ENCODE measurements around the gene CPSF3. TPM values are rescaled to one million over a fixed set of nuclear protein-coding genes. Genes with fewer than 3 reads are reported as not detected.

Gene CPSF3
- total RNA-seq, 5 donors from 2014 or later (not counting 1 experiment from before 2014, with no cell fraction given) = 16.0 to 25.1 (median 21.3) TPM

DNA sequence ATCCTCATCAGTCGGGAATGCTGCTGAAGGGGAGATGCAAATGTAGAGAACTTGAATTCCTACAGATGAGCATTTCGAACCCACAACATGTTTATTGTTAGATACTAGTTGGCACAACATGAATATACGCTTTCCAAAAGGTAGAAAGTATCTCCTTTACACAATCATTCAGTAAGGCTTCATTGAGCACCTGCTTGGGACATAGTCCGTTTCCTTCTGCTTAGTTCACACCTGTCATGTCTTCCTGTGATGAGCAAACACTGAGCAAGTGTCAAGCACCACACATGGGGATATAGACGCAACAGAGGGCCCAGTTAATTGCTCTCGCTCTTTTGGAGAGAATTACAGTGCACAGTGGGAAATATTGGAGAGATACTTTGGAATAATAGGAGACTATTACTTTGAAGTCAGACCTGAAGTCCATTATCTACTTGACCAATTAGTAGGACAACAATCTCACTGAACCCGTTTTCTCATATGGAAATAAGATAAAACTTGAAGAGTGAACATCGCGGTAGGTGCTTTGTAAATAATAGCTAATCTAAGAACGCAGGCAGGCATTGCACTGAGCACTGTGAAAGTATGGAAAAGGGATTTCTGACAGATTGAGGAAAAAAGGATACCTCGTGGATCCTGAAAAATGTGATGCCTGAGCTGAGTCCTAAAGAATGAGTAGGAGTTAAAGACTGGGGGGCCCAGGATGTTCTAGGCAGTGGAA lies 1.2 kb downstream of the CPSF3 start:
- no peak for ATAC-seq (replicated peaks in 1 of 4)
- ChIA-PET POLR2A (interaction anchor here (0.6 to 0.7 kb wide), 2 partner anchors 10 to 21 kb away, joined by 3 to 6 read pairs; no protein-coding TSS in a partner anchor), CTCF (interaction anchor here in 1 of 2 donors (0.9 kb wide), 1 partner anchor 421 kb away, joined by 4 read pairs; the partner anchor contains the start of gene MBOAT2)
- Mint-ChIP-seq H3K9me3 (no peaks in the 10 kb centered on the region), H3K36me3 (peaks cover 11% of the 10 kb centered on the region), H3K27me3 (no peaks in the 10 kb centered on the region), H3K4me3 (no peak overlapping the region), H3K27ac (peak overlapping the region; percentile 93), H3K4me1 (peaks cover 25 to 29% (median 26%) of the 10 kb centered on the region in 3 donors)
- Histone ChIP-seq H3K27me3 (replicated peaks in 1 of 2; ENCODE audit: control insufficient read depth in 2 of 2, extremely low read depth in 1 of 2, insufficient read depth in 2 of 2, low read length in 1 of 2) (no peaks in the 10 kb centered on the region), H3K4me3 (ENCODE audit: control insufficient read depth in 1 of 2, extremely low read depth in 1 of 2, low read length in 1 of 2) (peak overlapping the region; percentile 88 to 95), H3K36me3 (ENCODE audit: control insufficient read depth in 2 of 2, extremely low read depth in 1 of 2, insufficient read depth in 1 of 2, low read length in 1 of 2) (peaks cover 0 to 7% of the 10 kb centered on the region in 2 donors), H3K4me1 (ENCODE audit: control insufficient read depth in 1 of 2, extremely low read depth in 1 of 2, insufficient read depth in 2 of 2, low read length in 2 of 2) (peaks cover 10 to 30% of the 10 kb centered on the region in 2 experiments), H3K9me3 (no peaks in the 10 kb centered on the region), H3K27ac (ENCODE audit: low read length) (peak overlapping the region; percentile 81)
- WGBS (ENCODE audit: insufficient coverage) = 79% methylated on average over 6 of the region's 11 CpGs
- DNase-seq = no peak

DNA sequence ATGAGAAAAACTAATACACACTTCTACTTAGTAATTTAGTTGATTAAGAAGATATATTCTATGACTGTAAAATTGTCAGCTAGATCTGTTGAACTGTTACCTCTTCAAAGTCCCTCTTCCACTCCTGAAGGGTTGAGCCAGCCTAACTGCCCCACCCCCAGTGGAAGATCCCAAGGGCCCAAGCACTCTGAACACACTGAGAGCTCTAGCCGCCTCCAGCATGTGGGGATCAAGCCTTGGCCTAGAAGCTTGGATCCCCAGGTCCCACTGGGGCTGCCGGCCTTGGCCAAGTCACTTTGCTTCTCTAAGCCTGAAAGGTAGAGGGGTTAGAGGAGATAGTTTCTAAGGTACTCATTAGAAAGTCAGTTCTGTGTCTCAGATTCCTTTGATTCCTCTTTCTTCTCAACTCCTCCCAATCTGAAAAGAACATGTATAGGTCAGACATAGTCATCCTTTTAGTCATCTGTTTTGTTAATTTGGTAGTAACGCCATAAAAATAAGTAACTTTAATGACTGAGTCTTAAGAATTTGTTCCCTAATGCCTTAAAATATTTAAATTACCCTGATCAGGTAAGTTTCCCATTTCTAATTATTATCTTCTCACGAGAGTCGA lies 5.6 kb downstream of the CPSF3 start:
- H3K4me1 ChIP-seq (ENCODE audit: control insufficient read depth in 1 of 2, extremely low read depth in 1 of 2, insufficient read depth in 2 of 2, low read length in 2 of 2) = peaks cover 7 to 10% of the 10 kb centered on the region in 2 experiments
- Mint-ChIP-seq H3K9me3 (no peaks in the 10 kb centered on the region), H3K27ac (no peak overlapping the region), H3K27me3 (no peaks in the 10 kb centered on the region), H3K4me1 (peaks cover 0 to 2% (median 2%) of the 10 kb centered on the region in 3 donors), H3K4me3 (no peak overlapping the region), H3K36me3 (peaks cover 40% of the 10 kb centered on the region)
- POLR2A ChIA-PET = no interaction called here
- WGBS (ENCODE audit: insufficient coverage) = no CpG with 5 or more reads among the region's 5 CpGs
- ATAC-seq (replicated peaks in 1 of 4) (no peak), DNase-seq (no peak)
- CTCF ChIA-PET = no interaction called here
- H3K4me3 ChIP-seq (ENCODE audit: control insufficient read depth in 1 of 2, extremely low read depth in 1 of 2, low read length in 1 of 2) = no peak overlapping the region
- H3K36me3 ChIP-seq (ENCODE audit: control insufficient read depth in 2 of 2, extremely low read depth in 1 of 2, insufficient read depth in 1 of 2, low read length in 1 of 2) = peaks cover 1 to 38% of the 10 kb centered on the region in 2 donors
- H3K9me3 ChIP-seq = no peaks in the 10 kb centered on the region
- H3K27me3 ChIP-seq (replicated peaks in 1 of 2; ENCODE audit: control insufficient read depth in 2 of 2, extremely low read depth in 1 of 2, insufficient read depth in 2 of 2, low read length in 1 of 2) = no peaks in the 10 kb centered on the region
- H3K27ac ChIP-seq (ENCODE audit: low read length) = no peak overlapping the region

DNA sequence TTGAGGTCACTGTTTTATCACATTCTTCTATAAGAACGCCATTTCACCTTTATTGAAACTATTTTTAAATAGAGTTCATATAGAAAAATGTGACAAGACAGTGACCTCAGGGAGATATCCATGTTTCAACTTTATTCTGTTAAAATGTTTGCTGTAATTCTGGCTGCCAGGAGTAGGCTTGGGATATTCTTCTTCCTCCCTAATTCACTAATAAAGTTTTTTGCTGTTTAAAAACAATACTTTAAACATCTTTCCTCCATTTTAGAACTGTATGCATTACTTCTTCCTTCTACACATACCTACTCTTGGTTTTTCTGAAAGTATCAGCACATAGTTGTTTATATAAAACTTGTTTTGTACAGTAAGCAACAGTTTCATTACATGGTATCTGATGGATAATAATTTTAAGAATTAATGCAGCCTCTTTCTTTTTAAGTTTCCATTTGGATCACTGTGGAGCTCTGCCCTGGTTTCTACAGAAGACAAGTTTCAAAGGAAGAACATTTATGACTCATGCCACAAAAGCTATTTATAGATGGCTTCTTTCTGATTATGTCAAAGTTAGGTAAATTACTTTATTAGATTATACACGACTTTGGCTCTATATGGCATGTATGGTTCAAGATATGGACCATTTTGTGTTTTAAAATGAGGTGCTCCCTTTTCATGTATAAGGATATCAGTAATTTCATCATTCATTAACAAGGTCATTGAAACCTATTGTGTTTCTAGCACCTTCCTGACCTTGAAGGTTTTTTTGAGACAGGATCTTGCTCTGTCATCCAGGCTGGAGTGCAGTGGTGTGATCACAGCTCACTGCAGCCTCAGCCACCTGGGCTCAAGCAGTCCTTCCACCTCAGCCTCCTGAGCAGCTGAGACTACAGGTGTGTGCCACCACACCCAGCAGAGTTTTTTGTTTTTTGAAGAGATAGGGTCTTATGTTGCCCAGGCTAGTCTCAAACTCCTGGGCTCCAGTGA lies 7.2 kb downstream of the CPSF3 start:
- ChIA-PET POLR2A (no interaction called here), CTCF (no interaction called here)
- Mint-ChIP-seq H3K27ac (no peak overlapping the region), H3K27me3 (no peaks in the 10 kb centered on the region), H3K4me1 (peaks cover 0 to 2% (median 2%) of the 10 kb centered on the region in 3 donors), H3K4me3 (no peak overlapping the region), H3K9me3 (no peaks in the 10 kb centered on the region), H3K36me3 (peaks cover 50% of the 10 kb centered on the region)
- DNase-seq = no peak
- peaks cover 3 to 43% of the 10 kb centered on the region in 2 donors for H3K36me3 ChIP-seq (ENCODE audit: control insufficient read depth in 2 of 2, extremely low read depth in 1 of 2, insufficient read depth in 1 of 2, low read length in 1 of 2)
- WGBS (ENCODE audit: insufficient coverage) = no CpG with 5 or more reads among the region's 2 CpGs
- no peak overlapping the region for H3K4me3 ChIP-seq (ENCODE audit: control insufficient read depth in 1 of 2, extremely low read depth in 1 of 2, low read length in 1 of 2)
- H3K4me1 ChIP-seq (ENCODE audit: control insufficient read depth in 1 of 2, extremely low read depth in 1 of 2, insufficient read depth in 2 of 2, low read length in 2 of 2) = no peaks in the 10 kb centered on the region
- ATAC-seq (replicated peaks in 1 of 4) = no peak
- H3K27ac ChIP-seq (ENCODE audit: low read length) = no peak overlapping the region
- H3K27me3 ChIP-seq (replicated peaks in 1 of 2; ENCODE audit: control insufficient read depth in 2 of 2, extremely low read depth in 1 of 2, insufficient read depth in 2 of 2, low read length in 1 of 2) = no peaks in the 10 kb centered on the region
- no peaks in the 10 kb centered on the region for H3K9me3 ChIP-seq

DNA sequence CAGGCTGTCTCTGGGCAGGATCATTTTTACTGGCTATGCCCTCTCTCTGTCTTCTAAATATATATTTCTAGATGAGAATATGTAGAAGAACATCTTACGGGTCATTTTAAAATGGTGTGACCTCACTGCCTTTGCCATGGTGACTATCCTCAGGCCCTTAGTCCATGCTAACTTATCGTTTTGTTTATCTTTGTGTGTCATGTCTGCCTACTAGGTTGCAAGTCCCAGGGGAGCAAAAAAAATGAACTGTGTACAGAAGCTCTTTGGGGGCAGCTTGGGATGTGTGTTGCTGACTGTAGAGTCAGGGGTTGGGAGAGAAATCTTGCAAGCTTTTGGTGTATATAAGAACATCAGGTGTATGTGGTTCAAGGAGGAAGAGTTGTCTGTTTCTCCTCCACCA lies 11.0 kb downstream of the CPSF3 start:
- Histone ChIP-seq H3K27ac (ENCODE audit: low read length) (no peak overlapping the region), H3K4me1 (ENCODE audit: control insufficient read depth in 1 of 2, extremely low read depth in 1 of 2, insufficient read depth in 2 of 2, low read length in 2 of 2) (no peaks in the 10 kb centered on the region), H3K27me3 (replicated peaks in 1 of 2; ENCODE audit: control insufficient read depth in 2 of 2, extremely low read depth in 1 of 2, insufficient read depth in 2 of 2, low read length in 1 of 2) (no peaks in the 10 kb centered on the region), H3K4me3 (ENCODE audit: control insufficient read depth in 1 of 2, extremely low read depth in 1 of 2, low read length in 1 of 2) (no peak overlapping the region), H3K36me3 (ENCODE audit: control insufficient read depth in 2 of 2, extremely low read depth in 1 of 2, insufficient read depth in 1 of 2, low read length in 1 of 2) (peaks cover 19 to 59% of the 10 kb centered on the region in 2 donors), H3K9me3 (no peaks in the 10 kb centered on the region)
- Mint-ChIP-seq H3K4me3 (no peak overlapping the region), H3K36me3 (peaks cover 63% of the 10 kb centered on the region), H3K27ac (no peak overlapping the region), H3K27me3 (no peaks in the 10 kb centered on the region), H3K9me3 (no peaks in the 10 kb centered on the region), H3K4me1 (no peaks in the 10 kb centered on the region)
- ATAC-seq (replicated peaks in 1 of 4) = no peak
- 100% methylated on average over 2 of the region's 2 CpGs for WGBS (ENCODE audit: insufficient coverage)
- DNase-seq = no peak
- POLR2A ChIA-PET = interaction anchor here in 1 of 2 donors (0.6 to 0.7 kb wide), 2 partner anchors 9 to 10 kb away, joined by 3 to 6 read pairs; no protein-coding TSS in a partner anchor
- CTCF ChIA-PET = no interaction called here

DNA sequence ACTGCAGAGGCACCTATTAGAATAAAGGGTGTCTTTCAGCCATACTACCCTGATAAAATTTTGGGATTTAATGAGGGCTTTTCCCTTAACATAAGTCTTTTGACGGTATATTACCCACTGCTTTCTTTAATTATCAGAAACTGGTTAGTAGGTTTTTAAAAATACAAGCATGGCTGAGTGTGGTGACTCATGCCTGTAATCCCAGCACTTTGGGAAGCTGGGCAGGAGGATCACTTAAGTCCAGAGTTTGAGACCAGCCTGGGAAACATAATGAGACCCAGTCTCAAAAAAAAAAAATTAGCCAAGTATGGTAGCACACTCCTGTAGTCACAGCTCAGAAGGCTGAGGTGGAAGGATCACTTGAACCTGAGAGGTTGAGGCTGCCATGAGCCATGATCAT lies 16.1 kb downstream of the CPSF3 start:
- DNase-seq (no peak), ATAC-seq (replicated peaks in 1 of 4) (no peak)
- H3K36me3 Mint-ChIP-seq = peaks cover 47% of the 10 kb centered on the region
- POLR2A ChIA-PET = no interaction called here
- no peak overlapping the region for H3K4me3 ChIP-seq (ENCODE audit: control insufficient read depth in 1 of 2, extremely low read depth in 1 of 2, low read length in 1 of 2)
- no peaks in the 10 kb centered on the region for H3K27me3 Mint-ChIP-seq
- no CpG with 5 or more reads among the region's 1 CpG for WGBS (ENCODE audit: insufficient coverage)
- H3K36me3 ChIP-seq (ENCODE audit: control insufficient read depth in 2 of 2, extremely low read depth in 1 of 2, insufficient read depth in 1 of 2, low read length in 1 of 2) = peaks cover 15 to 48% of the 10 kb centered on the region in 2 donors
- no peak overlapping the region for H3K27ac ChIP-seq (ENCODE audit: low read length)
- H3K9me3 ChIP-seq = no peaks in the 10 kb centered on the region
- H3K27ac Mint-ChIP-seq = no peak overlapping the region
- H3K9me3 Mint-ChIP-seq = no peaks in the 10 kb centered on the region
- H3K4me1 ChIP-seq (ENCODE audit: control insufficient read depth in 1 of 2, extremely low read depth in 1 of 2, insufficient read depth in 2 of 2, low read length in 2 of 2) = no peaks in the 10 kb centered on the region
- H3K4me3 Mint-ChIP-seq = no peak overlapping the region
- peaks cover 0 to 2% (median 0%) of the 10 kb centered on the region in 3 donors for H3K4me1 Mint-ChIP-seq
- CTCF ChIA-PET = no interaction called here
- H3K27me3 ChIP-seq (replicated peaks in 1 of 2; ENCODE audit: control insufficient read depth in 2 of 2, extremely low read depth in 1 of 2, insufficient read depth in 2 of 2, low read length in 1 of 2) = no peaks in the 10 kb centered on the region

DNA sequence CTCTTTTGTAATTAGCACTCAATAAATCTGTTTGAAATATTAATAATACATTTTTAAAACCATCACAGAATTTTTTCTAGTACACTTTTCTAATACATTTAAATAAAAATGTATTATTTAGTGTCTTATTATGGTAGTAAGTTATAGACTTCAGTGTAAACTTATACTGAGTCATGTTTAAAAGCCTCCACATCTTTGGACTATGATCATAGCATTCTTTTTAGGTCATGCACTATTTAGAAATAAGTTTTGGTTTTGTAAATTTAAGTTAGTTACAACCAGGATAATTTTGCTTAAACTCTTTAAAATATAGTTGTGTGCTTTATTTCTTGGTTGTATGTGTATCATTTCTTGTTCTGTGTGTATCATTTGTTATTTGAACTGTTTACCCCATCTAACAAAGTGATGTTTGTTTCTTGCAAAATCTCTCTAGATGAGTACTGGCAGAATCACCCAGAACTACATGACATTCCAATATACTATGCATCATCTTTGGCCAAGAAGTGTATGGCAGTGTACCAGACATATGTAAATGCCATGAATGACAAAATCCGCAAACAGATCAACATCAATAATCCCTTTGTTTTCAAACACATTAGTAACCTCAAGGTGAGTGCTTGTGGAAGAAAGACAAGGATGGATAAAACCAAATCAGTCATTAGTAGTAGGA lies 16.7 kb downstream of the CPSF3 start:
- Mint-ChIP-seq H3K4me1 (peaks cover 0 to 6% (median 0%) of the 10 kb centered on the region in 3 donors), H3K4me3 (no peak overlapping the region), H3K27me3 (no peaks in the 10 kb centered on the region), H3K27ac (no peak overlapping the region), H3K36me3 (peaks cover 45% of the 10 kb centered on the region), H3K9me3 (no peaks in the 10 kb centered on the region)
- DNase-seq (no peak), ATAC-seq (replicated peaks in 1 of 4) (no peak)
- H3K4me3 ChIP-seq (ENCODE audit: control insufficient read depth in 1 of 2, extremely low read depth in 1 of 2, low read length in 1 of 2) = no peak overlapping the region
- no peak overlapping the region for H3K27ac ChIP-seq (ENCODE audit: low read length)
- no peaks in the 10 kb centered on the region for H3K9me3 ChIP-seq
- no CpG with 5 or more reads among the region's 1 CpG for WGBS (ENCODE audit: insufficient coverage)
- no peaks in the 10 kb centered on the region for H3K27me3 ChIP-seq (replicated peaks in 1 of 2; ENCODE audit: control insufficient read depth in 2 of 2, extremely low read depth in 1 of 2, insufficient read depth in 2 of 2, low read length in 1 of 2)
- H3K4me1 ChIP-seq (ENCODE audit: control insufficient read depth in 1 of 2, extremely low read depth in 1 of 2, insufficient read depth in 2 of 2, low read length in 2 of 2) = no peaks in the 10 kb centered on the region
- POLR2A ChIA-PET = no interaction called here
- peaks cover 15 to 47% of the 10 kb centered on the region in 2 donors for H3K36me3 ChIP-seq (ENCODE audit: control insufficient read depth in 2 of 2, extremely low read depth in 1 of 2, insufficient read depth in 1 of 2, low read length in 1 of 2)
- CTCF ChIA-PET = no interaction called here

Data from T-cell (primary cell).